Measurements from ENCODE around the gene INTS15. TPM values are rescaled to one million over a fixed set of nuclear protein-coding genes. Genes with fewer than 3 reads are reported as not detected.
"Not testable (repeated sequence)": the region's sequence is repeated elsewhere in the genome, so short reads cannot be mapped to it uniquely, and the experiment has no call there.

The INTS15 gene
- total RNA-seq, 2 donors from 2014 or later, result 22.5 to 24.4 TPM

GRCh38 chr7:6614953-6615722, 25.3 kb downstream of the INTS15 start, which contains the start of gene ZNF853:
ZNF853 (plus strand) TSS chr7:6615610; CDS start chr7:6616175, 565 bp downstream.
- DNase-seq, result no peak
- ATAC-seq, result no peak

GRCh38 chr7:6615723-6616555, 26.1 kb downstream of the INTS15 start:
- ATAC-seq (peak; percentile 43), DNase-seq (peak in 1 of 2 donors; percentile 21)
- intact Hi-C loops (cut with DNase I, micrococcal nuclease), result no loop called here

More at GRCh38 chr7:6614953-6615722, 25.3 kb downstream of the INTS15 start, which contains the start of gene ZNF853:
- intact Hi-C loops (cut with DNase I, micrococcal nuclease), result no loop called here

- ATAC-seq (no peak), DNase-seq (no peak)
- intact Hi-C loops (cut with DNase I, micrococcal nuclease), result no loop called here
These were observed 27.2 kb downstream of the INTS15 start for GRCh38 chr7:6616854-6617643.

GRCh38 chr7:6618621-6619020, 28.8 kb downstream of the INTS15 start:
- DNase-seq, result no peak
- ATAC-seq, result no peak
- intact Hi-C loops (cut with DNase I, micrococcal nuclease), result no loop called here

GRCh38 chr7:6619961-6620360, 30.1 kb downstream of the INTS15 start:
- intact Hi-C loops (cut with DNase I, micrococcal nuclease), result no loop called here
- DNase-seq (no peak), ATAC-seq (peak; percentile 60)

GRCh38 chr7:6621195-6622133, 31.6 kb downstream of the INTS15 start:
- DNase-seq (no peak), ATAC-seq (peak; percentile 29)
- intact Hi-C loops (cut with DNase I, micrococcal nuclease), result no loop called here

- intact Hi-C loops (cut with DNase I, micrococcal nuclease), result no loop called here
- no peak for ATAC-seq
- no peak for DNase-seq
These were observed 32.4 kb downstream of the INTS15 start for GRCh38 chr7:6622134-6622710.

GRCh38 chr7:6623589-6624245, 33.9 kb downstream of the INTS15 start:
- DNase-seq, result no peak
- intact Hi-C loops (cut with DNase I, micrococcal nuclease), result no loop called here

GRCh38 chr7:6624246-6624611, 34.4 kb downstream of the INTS15 start:
- DNase-seq (no peak), ATAC-seq (no peak)
- intact Hi-C loops (cut with DNase I, micrococcal nuclease), result no loop called here

More at GRCh38 chr7:6623589-6624245, 33.9 kb downstream of the INTS15 start:
- peak; percentile 50 for ATAC-seq

GRCh38 chr7:6628045-6628444, 38.2 kb downstream of the INTS15 start:
- DNase-seq (no peak), ATAC-seq (no peak)
- intact Hi-C loops (cut with DNase I, micrococcal nuclease), result no loop called here

- intact Hi-C loops (cut with DNase I, micrococcal nuclease), result no loop called here
- peak; percentile 42 for ATAC-seq
These were observed 40.4 kb downstream of the INTS15 start for GRCh38 chr7:6630007-6630849.

GRCh38 chr7:6631605-6632004, 41.8 kb downstream of the INTS15 start:
- no peak for DNase-seq
- intact Hi-C loops (cut with DNase I, micrococcal nuclease), result no loop called here
- no peak for ATAC-seq

More at GRCh38 chr7:6630007-6630849, 40.4 kb downstream of the INTS15 start:
- DNase-seq, result no peak

GRCh38 chr7:6634021-6634420, 44.2 kb downstream of the INTS15 start:
- ATAC-seq (no peak), DNase-seq (no peak)
- intact Hi-C loops (cut with DNase I, micrococcal nuclease), result no loop called here

GRCh38 chr7:6634971-6635370, 45.1 kb downstream of the INTS15 start:
- ATAC-seq; DNase-seq; intact Hi-C loops (cut with DNase I, micrococcal nuclease): not testable (repeated sequence)

GRCh38 chr7:6636741-6637543, 47.1 kb downstream of the INTS15 start, which contains the start of gene ZNF316:
ZNF316 (plus strand) TSS chr7:6637318; CDS start chr7:6642410, 5,092 bp downstream.
- intact Hi-C loops (cut with DNase I, micrococcal nuclease), result no loop called here
- ATAC-seq, result peak; percentile 90
- peak in 1 of 2 donors; percentile 72 for DNase-seq
